GM06990 (cell line): ENCODE measurements around the gene GOLGA6L10.
"Not testable (repeated sequence)": the region's sequence is repeated elsewhere in the genome, so short reads cannot be mapped to it uniquely, and the experiment has no call there.

ENCODE experiments used
- DNase-seq: peaks from one replicate; pipeline ENCODE4 v3.0.0-alpha.2; 2011; ENCODE audit not compliant: insufficient read length; ENCODE audit errors: extremely low read depth
- H3K27me3 ChIP-seq: replicated peaks from 2 replicates; pipeline ENCODE4 v1.6.0; 2011; ENCODE audit warnings: low read length; ENCODE audit not compliant: control insufficient read depth, insufficient read depth
- H3K36me3 ChIP-seq: 2 replicates; pipeline ENCODE4 v1.5.1; 2011; ENCODE audit warnings: low read length; ENCODE audit not compliant: control insufficient read depth, insufficient read depth
- H3K4me3 ChIP-seq: replicated peaks from 2 replicates; pipeline ENCODE4 v1.5.1; 2011; ENCODE audit warnings: low read depth, mild to moderate bottlenecking, control low read depth, low read length

GOLGA6L10 gene

DNA sequence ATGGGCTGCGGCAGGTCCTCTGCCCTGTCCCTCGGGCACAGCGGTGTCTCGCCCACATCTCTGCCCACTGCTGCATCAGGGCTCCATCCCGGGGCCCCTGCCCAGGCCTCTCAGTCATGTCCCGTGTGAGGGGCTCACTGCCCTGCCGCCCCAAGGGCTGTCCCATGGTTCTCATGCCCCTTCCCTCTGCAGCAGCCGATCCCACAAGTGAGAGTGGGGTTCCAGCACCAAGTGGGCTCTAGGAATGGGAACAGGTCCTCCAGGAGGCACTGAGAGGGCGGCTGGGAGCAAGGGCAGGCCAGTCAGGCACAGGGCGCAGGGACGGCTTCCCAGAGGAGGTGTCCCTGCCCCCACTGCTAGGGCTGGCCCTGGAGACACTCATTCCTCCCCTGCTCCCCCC, 18.4 kb downstream of the GOLGA6L10 start:
- not testable (repeated sequence) for H3K36me3 ChIP-seq, H3K27me3 ChIP-seq, DNase-seq, H3K4me3 ChIP-seq

DNA sequence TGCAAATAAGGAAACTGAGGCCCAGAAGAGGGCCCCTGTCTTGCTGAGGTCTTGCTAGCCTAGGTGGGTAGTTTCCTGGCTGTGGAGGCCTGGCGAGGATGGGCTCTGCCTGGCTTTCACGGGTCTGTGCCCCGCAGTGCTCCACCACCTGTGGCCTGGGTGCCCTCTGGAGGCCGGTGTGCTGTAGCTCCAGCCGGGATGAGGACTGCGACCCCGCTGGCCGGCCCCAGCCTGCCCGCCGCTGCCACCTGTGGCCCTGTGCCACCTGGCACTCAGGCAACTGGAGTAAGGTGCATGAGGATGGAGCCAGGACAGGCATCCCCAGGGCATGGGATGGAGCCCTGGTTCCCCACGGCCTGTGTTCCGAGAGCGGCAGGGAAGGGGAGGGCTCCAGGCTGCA, 20.2 kb downstream of the GOLGA6L10 start:
- not testable (repeated sequence) for H3K27me3 ChIP-seq, H3K4me3 ChIP-seq, DNase-seq, H3K36me3 ChIP-seq

- not testable (repeated sequence) for DNase-seq, H3K36me3 ChIP-seq, H3K27me3 ChIP-seq, H3K4me3 ChIP-seq
Observed at GRCh38 chr15:82327372-82327771, 21.9 kb downstream of the GOLGA6L10 start.

DNA sequence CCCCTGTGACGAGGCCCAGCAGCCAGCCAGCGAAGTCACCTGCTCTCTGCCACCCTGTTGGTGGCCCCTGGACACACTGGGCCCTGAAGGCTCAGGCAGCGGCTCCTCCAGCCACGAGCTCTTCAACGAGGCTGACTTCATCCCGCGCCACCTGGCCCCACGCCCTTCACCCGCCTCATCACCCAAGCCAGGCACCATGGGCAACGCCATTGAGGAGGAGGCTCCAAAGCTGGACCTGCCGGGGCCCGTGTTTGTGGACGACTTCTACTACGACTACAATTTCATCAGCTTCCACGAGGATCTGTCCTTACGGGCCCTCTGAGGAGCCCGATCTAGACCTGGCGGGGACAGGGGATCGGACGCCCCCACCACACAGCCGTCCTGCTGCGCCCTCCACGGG, 22.4 kb downstream of the GOLGA6L10 start:
- DNase-seq, H3K36me3 ChIP-seq, H3K4me3 ChIP-seq, H3K27me3 ChIP-seq: not testable (repeated sequence)

GRCh38 chr15:82325646-82326045, 23.6 kb downstream of the GOLGA6L10 start:
- DNase-seq, H3K36me3 ChIP-seq, H3K4me3 ChIP-seq, H3K27me3 ChIP-seq: not testable (repeated sequence)

DNA sequence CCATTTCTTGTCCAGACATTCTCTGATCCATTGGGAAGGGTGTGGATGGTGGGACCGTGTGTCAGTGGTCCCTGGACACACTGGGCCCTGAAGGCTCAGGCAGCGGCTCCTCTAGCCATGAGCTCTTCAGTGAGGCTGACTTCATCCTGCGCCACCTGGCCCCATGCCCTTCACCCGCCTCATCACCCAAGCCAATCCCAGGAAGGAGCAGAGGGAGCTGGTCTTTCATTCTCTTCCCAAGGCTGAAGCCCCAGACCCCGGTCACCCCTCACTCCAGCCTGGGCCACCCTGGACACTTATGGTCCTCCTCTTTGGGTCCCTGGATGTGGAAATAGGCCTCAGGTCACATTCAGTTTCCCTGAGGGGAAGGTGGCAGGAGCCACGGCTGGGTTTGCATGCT, 24.4 kb downstream of the GOLGA6L10 start:
- H3K36me3 ChIP-seq, H3K27me3 ChIP-seq: not testable (repeated sequence)

GRCh38 chr15:82322488-82322887, 26.8 kb downstream of the GOLGA6L10 start:
- not testable (repeated sequence) for DNase-seq

More for the DNA sequence above, 24.4 kb downstream of the GOLGA6L10 start:
- not testable (repeated sequence) for DNase-seq, H3K4me3 ChIP-seq

DNA sequence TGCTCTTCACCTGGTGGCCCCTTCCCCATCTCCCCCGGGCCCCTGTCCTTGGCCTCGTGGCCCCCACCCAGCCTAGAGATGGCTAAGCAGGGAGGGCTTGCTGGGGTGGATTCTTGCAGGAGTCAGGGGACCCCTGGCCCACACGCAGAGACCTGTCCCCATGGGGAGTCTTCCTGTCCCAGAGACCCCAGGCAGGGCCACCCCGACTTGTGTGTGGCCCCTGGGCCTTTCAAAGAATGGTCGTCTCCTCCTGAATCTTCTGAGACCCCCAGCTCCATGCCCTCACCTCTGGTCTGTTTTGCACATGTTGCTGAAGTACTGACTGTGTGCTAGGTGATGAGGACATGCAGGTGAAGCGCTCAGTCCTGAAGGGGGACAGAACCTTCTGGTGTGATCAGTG, 28.4 kb downstream of the GOLGA6L10 start:
- H3K36me3 ChIP-seq, DNase-seq, H3K27me3 ChIP-seq, H3K4me3 ChIP-seq: not testable (repeated sequence)

More at GRCh38 chr15:82322488-82322887, 26.8 kb downstream of the GOLGA6L10 start:
- H3K27me3 ChIP-seq, H3K36me3 ChIP-seq, H3K4me3 ChIP-seq: not testable (repeated sequence)

DNA sequence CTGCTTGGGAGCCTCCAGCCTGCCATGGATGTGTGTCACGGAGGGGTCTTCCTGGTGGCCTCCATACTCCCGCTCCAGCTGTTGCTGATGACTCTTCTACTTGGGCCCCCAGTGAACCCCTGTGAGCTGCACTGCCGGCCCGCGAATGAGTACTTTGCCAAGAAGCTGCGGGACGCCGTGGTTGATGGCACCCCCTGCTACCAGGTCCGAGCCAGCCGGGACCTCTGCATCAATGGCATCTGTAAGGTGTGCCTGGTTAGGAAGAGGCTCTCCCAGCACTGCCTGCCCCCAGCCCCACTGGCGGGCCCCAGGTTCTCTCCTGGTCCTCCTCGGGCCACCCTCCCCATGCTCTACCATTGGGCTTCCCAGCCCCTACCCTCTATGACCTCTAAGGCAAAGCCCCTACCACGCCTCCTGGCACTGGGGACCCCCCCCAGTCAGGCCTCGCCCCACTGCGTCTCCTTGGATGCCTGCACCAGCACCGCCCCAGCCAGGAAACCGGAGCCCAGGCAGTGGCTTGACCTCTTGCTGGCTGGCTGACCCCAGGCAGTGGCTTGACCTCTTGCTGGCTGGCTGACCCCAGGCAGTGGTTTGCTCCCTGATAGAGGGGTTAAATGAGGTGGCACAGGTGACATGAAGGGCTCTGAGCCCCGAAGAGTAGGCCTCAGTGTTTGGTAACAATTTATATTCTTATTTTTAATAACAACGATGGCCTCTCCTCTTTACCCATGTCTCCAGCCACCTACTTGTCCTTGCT, 29.6 kb downstream of the GOLGA6L10 start:
- not testable (repeated sequence) for H3K4me3 ChIP-seq, H3K27me3 ChIP-seq, H3K36me3 ChIP-seq, DNase-seq

DNA sequence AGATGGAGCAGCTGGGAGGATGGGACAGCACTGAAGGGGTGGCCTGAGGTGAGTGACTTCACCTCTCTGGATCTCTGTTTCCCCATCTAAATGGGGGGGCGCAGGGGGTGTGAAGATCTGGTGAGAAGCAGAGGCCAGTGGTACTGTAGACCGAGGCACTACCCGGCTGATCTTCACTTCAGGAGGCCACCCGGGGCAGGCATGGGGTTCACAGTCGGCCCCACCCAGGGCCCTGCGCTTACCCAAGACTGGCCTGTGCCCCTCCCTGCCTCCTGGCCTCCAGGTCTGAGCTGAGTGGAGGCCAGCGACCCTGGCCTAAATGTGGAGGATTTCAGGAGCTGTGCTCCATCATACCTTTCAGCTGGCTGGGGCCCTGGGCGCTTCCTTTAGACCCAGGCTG, 31.0 kb downstream of the GOLGA6L10 start:
- H3K36me3 ChIP-seq, H3K4me3 ChIP-seq, DNase-seq, H3K27me3 ChIP-seq: not testable (repeated sequence)

DNA sequence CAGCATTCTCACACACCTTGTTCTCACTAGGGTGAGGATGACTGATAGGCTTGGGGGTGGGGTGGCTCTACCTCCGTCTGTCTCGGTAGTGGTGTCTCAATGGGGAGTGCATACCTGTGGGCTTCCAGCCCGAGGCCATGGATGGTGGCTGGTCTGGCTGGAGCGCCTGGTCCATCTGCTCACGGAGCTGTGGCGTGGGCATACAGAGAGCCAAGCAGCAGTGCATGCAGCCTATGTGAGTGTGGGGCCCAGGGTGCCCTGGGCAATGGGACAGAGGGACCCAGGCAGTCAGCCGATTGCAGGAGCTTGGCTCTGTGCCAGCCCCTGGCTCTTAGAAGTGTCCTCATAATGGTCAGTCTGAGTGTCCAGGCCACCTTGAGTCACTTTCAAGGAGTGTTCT, 31.8 kb downstream of the GOLGA6L10 start:
- H3K27me3 ChIP-seq, DNase-seq, H3K4me3 ChIP-seq, H3K36me3 ChIP-seq: not testable (repeated sequence)
